Limb (tissue), 2 donors: ENCODE data around the gene TOMM20L.
A peak's percentile ranks its signal among the peaks of the same experiment; 100 is the strongest.
"Not testable (repeated sequence)": the region's sequence is repeated elsewhere in the genome, so short reads cannot be mapped to it uniquely, and the experiment has no call there.

Experiments
- DNase-seq, 2 donors: peaks; one replicate each; pipeline ENCODE4 v3.0.0-alpha.2; 2016; ENCODE audit errors: extremely low spot score in 2 of 2

The TOMM20L gene

GRCh38 chr14:58395812-58396788 lies at the start of gene TOMM20L:
Gene TOMM20L (plus strand): TSS chr14:58395930. CDS start chr14:58395958, 28 bp downstream.
- peak; percentile 55 to 85 for DNase-seq

- no peak for DNase-seq
These were observed 42.0 kb upstream of the TOMM20L start for GRCh38 chr14:58353516-58354299.

GRCh38 chr14:58354808-58355207 lies 40.9 kb upstream of the TOMM20L start:
- no peak for DNase-seq

GRCh38 chr14:58356268-58356667 lies 39.5 kb upstream of the TOMM20L start:
- DNase-seq = no peak

- DNase-seq = not testable (repeated sequence)
These were observed 33.5 kb upstream of the TOMM20L start for GRCh38 chr14:58362272-58362671.

- DNase-seq = peak in 1 of 2 donors; percentile 18
These were observed 32.8 kb upstream of the TOMM20L start for GRCh38 chr14:58362798-58363412.

- DNase-seq = no peak
These were observed 31.4 kb upstream of the TOMM20L start for GRCh38 chr14:58364316-58364715.

GRCh38 chr14:58367296-58367695 lies 28.4 kb upstream of the TOMM20L start:
- no peak for DNase-seq

- DNase-seq = no peak
These were observed 26.8 kb upstream of the TOMM20L start for GRCh38 chr14:58368956-58369355.

GRCh38 chr14:58376791-58377190 lies 18.9 kb upstream of the TOMM20L start:
- no peak for DNase-seq

GRCh38 chr14:58390830-58391229 lies 4.9 kb upstream of the TOMM20L start:
- no peak for DNase-seq

GRCh38 chr14:58395562-58395811 lies 243 bp upstream of the TOMM20L start:
- DNase-seq = no peak

- DNase-seq = no peak
These were observed 1.4 kb downstream of the TOMM20L start for GRCh38 chr14:58397156-58397555.

GRCh38 chr14:58398495-58398894 lies 2.8 kb downstream of the TOMM20L start:
- no peak for DNase-seq

- DNase-seq = no peak
These were observed 3.2 kb downstream of the TOMM20L start for GRCh38 chr14:58398895-58399294.

- no peak for DNase-seq
These were observed 5.9 kb downstream of the TOMM20L start for GRCh38 chr14:58401587-58401986.

GRCh38 chr14:58408681-58409215 lies 13.0 kb downstream of the TOMM20L start:
- no peak for DNase-seq

- no peak for DNase-seq
These were observed 19.1 kb downstream of the TOMM20L start for GRCh38 chr14:58414845-58415244.

- no peak for DNase-seq
These were observed 20.2 kb downstream of the TOMM20L start for GRCh38 chr14:58415636-58416547.

- not testable (repeated sequence) for DNase-seq
These were observed 21.2 kb downstream of the TOMM20L start for GRCh38 chr14:58416934-58417333.
